Activated CD8-positive, alpha-beta memory T cell treated with anti-CD3 and anti-CD28 coated beads, Interleukin-2, amount 50 U/mL, for 24 hours (primary cell): ENCODE measurements around the gene GJD4.

Source experiments
- DNase-seq: peaks from one replicate; pipeline ENCODE4 v3.0.0-alpha.2; 2020; ENCODE audit errors: extremely low read depth

Gene GJD4

GRCh38 chr10:35605191-35605590 is at the start of gene GJD4:
GJD4 (plus strand) TSS chr10:35605341; CDS start chr10:35605568, 227 bp downstream.
- DNase-seq: no peak

GRCh38 chr10:35555962-35556930 is 48.9 kb upstream of the GJD4 start:
- DNase-seq: no peak

GRCh38 chr10:35558276-35558675 is 46.9 kb upstream of the GJD4 start:
- DNase-seq: no peak

- DNase-seq: no peak
These were observed 45.7 kb upstream of the GJD4 start for GRCh38 chr10:35559416-35559815.

- no peak for DNase-seq
These were observed 43.4 kb upstream of the GJD4 start for GRCh38 chr10:35561715-35562114.

- no peak for DNase-seq
These were observed 42.7 kb upstream of the GJD4 start for GRCh38 chr10:35562427-35562826.

GRCh38 chr10:35563261-35563891 is 41.8 kb upstream of the GJD4 start:
- no peak for DNase-seq

- no peak for DNase-seq
These were observed 40.7 kb upstream of the GJD4 start for GRCh38 chr10:35564341-35564968.

GRCh38 chr10:35565602-35566081 is 39.5 kb upstream of the GJD4 start:
- no peak for DNase-seq

GRCh38 chr10:35567951-35568350 is 37.2 kb upstream of the GJD4 start:
- DNase-seq: no peak

- no peak for DNase-seq
These were observed 36.6 kb upstream of the GJD4 start for GRCh38 chr10:35568483-35569015.

GRCh38 chr10:35569111-35569707 is 35.9 kb upstream of the GJD4 start:
- DNase-seq: no peak

- DNase-seq: no peak
These were observed 35.3 kb upstream of the GJD4 start for GRCh38 chr10:35569836-35570235.

GRCh38 chr10:35570397-35570796 is 34.7 kb upstream of the GJD4 start:
- no peak for DNase-seq

- no peak for DNase-seq
These were observed 32.6 kb upstream of the GJD4 start for GRCh38 chr10:35572583-35572982.

GRCh38 chr10:35573796-35574195 is 31.3 kb upstream of the GJD4 start:
- no peak for DNase-seq

GRCh38 chr10:35574924-35575352 is 30.2 kb upstream of the GJD4 start:
- DNase-seq: no peak

- DNase-seq: no peak
These were observed 29.5 kb upstream of the GJD4 start for GRCh38 chr10:35575640-35576039.

GRCh38 chr10:35576730-35577129 is 28.4 kb upstream of the GJD4 start:
- DNase-seq: no peak

- no peak for DNase-seq
These were observed 27.1 kb upstream of the GJD4 start for GRCh38 chr10:35577926-35578617.

- DNase-seq: no peak
These were observed 26.6 kb upstream of the GJD4 start for GRCh38 chr10:35578618-35578956.
